HG03432 (cell line): Measurements from ENCODE around the gene HAUS3.
"Not testable (repeated sequence)": the region's sequence is repeated elsewhere in the genome, so short reads cannot be mapped to it uniquely, and the experiment has no call there.

ENCODE experiments used
- ATAC-seq: cut with Tn5 transposase; IDR thresholded peaks from one replicate; pipeline ENCODE4 v1.9.1; 2021; ENCODE audit warnings: mild to moderate bottlenecking, moderate library complexity; ENCODE audit not compliant: unreplicated experiment

The HAUS3 gene

GRCh38 chr4:2276581-2277325 is 34.8 kb upstream of the HAUS3 start:
- ATAC-seq, result no peak

- ATAC-seq, result no peak
Observed at GRCh38 chr4:2275546-2276251, 33.8 kb upstream of the HAUS3 start.

GRCh38 chr4:2275044-2275397 is 33.1 kb upstream of the HAUS3 start:
- not testable (repeated sequence) for ATAC-seq

- no peak for ATAC-seq
Observed at GRCh38 chr4:2274320-2275043, 32.6 kb upstream of the HAUS3 start.

DNA sequence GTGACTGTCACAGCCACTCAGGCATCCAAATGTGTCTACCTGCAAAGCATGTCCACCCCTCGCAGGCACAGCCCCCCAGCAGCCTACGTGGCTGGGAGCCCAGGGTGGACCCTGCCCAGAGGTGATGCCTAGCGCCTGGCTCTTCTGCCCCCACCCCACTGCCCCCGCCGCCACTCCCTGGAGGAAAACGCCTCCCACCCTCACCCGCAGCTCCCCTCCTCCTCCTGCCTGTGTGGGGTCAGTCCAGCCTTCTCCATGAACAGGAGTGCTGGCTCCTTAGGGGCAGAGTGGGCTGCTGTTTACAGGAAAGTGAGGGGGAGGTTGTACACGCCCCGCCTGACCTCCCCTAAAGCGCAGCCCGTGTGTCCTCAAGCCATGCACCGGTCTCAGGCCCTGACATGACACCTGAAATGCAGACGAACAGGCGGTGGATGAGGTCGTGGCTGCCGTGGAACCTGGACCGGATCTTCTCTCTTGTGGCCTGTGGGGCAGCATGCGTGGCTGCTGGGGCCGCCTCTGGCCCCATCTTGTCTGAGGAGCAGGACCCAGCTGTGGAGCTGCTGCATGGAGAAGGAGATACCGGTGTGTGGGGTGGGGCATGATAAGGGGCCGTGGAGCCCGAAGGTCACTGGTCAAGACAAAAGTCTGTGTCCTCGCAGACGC is 31.9 kb upstream of the HAUS3 start:
- no peak for ATAC-seq

GRCh38 chr4:2273221-2273620 is 31.3 kb upstream of the HAUS3 start:
- no peak for ATAC-seq

DNA sequence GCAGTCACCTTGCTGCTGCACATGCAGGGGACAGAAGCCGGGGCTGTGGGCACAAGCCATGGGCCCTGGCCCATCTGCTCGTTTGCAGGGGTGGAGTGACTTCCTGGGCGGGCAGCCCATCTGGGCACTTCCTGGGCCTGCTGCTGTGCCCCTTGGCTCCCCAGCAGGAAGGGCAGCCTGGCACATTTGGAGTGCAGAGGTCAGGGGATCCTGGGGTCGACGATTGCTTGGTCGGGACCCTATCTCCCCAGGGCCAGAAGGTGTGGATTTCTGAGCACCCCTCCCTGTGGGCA is 30.9 kb upstream of the HAUS3 start:
- no peak for ATAC-seq

- no peak for ATAC-seq
Observed at GRCh38 chr4:2272026-2272827, 30.3 kb upstream of the HAUS3 start.

DNA sequence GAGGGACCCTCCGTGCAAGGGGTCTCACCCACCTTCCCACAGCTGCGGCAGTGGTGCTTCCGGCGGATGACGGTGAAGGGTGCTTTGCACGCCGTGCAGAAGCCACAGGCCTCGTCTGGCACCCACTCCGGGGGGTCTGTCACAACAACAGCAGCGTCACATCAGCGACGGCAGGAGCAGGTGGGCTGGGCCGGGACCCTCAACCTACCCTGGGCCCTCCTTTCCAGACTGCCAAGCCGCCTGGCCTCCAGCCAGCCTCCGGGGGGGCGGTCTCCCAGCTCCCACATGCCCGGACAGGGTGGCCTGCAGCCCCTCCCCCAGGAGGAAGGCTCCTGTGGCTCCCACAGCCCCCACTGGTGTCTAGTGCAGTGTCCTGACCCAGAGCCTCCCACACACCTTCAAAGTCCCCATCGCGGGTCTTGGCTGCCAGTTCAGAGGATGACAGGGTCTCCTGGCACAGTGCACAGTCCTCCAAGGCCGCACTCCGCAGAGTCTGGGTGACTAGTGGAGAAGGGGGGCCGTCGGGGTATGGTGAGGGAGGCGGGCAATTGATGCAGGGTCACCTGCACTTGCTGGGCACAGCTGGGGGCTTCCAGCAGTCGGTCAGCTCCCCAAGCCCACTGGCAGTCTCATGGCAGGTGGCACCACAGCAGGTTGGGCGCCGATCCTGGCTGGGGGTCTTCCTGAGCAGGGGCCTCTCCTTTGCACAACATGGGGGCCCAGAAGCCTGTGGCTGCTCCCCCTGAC is 29.5 kb upstream of the HAUS3 start:
- no peak for ATAC-seq

DNA sequence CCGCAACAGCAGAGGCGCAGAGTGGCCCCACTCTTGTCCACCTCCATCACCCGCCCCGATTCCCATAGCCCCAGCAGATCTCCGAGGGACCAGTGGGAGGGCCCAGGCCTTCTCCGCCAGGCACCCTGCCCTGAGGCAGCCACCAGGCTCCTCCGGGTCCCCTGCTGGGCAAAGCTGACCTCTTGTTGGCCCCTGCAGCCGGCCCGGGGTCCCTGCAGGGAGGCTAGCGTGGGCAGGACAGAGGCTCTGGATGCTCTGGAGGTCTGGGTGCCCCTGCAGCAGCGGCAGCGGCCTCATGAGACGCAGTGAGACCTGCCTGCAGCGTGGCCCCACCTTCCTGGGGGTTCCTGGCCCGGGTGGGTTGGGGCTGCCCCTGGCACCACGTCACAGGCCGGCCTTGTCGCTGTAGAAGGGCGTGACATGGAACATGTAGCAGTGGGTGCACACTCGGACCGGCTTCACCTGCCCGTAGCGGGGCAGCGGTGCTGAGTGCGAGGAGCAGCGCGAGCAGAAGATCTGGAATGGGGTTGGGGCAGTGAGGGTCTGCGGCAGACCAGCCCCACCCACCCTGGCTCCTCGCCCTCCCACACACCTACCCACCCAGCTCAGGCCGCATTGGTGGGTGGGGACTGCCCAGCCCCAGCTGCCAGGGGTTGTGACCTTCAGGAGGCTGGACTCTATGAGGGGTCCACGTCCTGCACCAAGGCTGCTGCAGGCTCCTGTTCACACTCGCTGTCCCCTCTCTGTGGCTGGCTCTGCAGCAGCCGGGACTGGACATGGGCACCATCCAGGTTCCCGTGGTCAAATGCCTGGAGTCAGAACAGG is 28.6 kb upstream of the HAUS3 start:
- ATAC-seq, result no peak

GRCh38 chr4:2269618-2270163 is 27.8 kb upstream of the HAUS3 start:
- ATAC-seq, result no peak

- no peak for ATAC-seq
Observed at GRCh38 chr4:2269206-2269531, 27.2 kb upstream of the HAUS3 start.

GRCh38 chr4:2268357-2269205 is 26.7 kb upstream of the HAUS3 start:
- ATAC-seq, result no peak

DNA sequence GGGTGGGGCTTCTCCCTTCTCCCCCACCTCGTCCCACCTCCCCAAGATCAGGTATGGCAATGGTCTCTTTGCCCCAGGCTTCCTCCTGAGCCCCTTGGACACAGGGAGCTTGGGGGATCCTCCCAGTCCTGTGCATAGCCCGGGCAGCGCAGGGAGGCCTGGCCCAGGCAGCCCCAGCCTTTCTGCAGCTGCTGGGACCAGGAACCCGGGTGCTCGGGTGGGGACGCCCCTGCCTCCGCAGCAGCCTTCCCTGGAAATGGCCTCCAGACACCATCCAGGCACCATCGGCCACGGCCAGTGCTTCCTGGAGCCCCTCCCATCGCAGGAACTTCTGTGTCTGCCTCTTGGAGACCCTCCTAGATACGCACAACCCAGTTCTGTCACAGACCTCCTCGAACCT is 25.9 kb upstream of the HAUS3 start:
- no peak for ATAC-seq

DNA sequence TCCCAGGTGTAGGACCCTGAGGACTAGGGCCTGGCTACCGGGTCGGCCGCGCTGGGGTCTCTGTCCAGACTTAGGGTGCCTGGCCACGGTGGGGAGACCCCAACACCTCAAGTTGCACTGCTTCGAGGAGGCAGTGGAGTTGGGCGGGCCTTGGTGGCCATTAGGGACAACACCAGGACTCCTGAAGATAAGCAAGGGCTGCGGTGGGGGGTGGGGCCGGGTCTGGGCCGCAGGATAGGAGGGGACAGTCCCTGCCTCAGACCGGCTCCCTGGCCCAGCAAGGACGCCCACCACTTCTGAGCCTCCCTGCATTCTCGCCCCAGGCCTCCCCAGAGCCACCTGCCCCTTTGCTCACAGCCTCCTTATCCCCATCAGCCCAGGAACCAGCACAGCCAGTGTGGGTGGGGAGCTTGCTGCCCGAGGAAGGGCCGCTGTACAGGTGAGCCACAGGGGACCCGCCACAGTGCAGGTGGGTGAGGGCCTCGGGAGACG is 25.4 kb upstream of the HAUS3 start:
- ATAC-seq, result no peak

- no peak for ATAC-seq
Observed at GRCh38 chr4:2266821-2267220, 24.9 kb upstream of the HAUS3 start.

DNA sequence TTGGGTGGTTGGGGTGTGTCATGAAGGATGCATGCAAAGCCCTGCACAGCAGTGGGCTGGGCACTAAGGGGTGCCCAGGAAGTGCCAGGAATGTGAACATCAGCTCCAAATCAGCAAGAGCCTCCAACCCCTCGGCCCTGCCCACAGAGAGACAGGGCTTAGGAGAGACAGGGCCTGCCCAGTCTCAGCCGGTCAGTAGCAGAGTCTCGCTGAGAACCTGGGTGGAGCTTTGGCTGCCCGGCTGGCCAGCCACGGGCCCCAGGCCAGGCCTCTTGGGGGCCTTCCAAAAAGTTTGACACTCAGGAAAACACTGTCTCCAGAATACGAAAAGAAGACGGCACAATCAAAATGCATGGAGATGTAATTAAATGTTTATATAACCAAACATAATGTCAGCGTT is 24.3 kb upstream of the HAUS3 start:
- ATAC-seq, result no peak
